ENCODE results near the gene LDLRAD3.

LDLRAD3 gene

GRCh38 chr11:36141956-36142355, 198.1 kb downstream of the LDLRAD3 start:
- DNase-seq = no peak

DNA sequence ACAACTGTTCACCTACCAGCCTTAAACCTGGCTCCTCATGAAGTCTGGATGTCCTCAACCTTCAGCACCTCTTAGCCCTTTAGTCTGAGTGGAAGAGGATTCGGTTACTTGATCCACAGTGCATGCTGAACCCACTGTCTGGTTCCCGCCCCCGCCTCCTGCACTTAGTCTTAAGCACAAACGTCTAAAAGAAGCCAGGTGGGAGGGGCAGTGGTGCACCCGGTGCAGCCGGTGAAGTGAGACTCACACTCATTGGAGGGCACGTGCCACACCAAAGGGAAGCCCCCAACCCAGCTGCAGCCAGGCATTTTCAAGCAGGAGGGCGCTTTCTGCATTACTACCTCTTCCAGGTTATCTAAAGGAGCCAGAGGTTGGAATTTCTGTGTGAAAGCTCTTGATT, 198.6 kb downstream of the LDLRAD3 start:
- DNase-seq = no peak

GRCh38 chr11:36142879-36143278, 199.0 kb downstream of the LDLRAD3 start:
- no peak for DNase-seq

GRCh38 chr11:36146437-36146836, 202.6 kb downstream of the LDLRAD3 start:
- no peak for DNase-seq

- no peak for DNase-seq
Measured at GRCh38 chr11:36147491-36147890, 203.6 kb downstream of the LDLRAD3 start.

DNA sequence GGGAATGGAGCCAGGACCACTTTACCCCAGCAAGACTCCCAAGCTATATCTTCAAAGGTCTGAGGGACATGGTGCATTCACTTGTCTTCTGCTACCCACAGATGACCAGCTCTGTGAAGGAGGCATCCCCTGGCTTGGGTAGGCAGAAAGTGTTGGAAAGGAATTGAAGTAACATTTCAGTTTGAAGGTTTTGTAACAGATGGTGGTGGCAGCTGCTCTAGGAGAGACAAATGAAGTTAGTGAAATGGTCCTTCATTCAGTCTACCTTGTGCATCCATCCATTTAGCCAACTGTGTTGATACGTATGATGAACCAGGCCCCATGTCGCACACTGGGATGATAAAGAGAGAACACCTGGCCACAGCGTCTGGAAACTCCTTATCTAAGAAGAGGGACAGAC, 204.8 kb downstream of the LDLRAD3 start:
- no peak for DNase-seq

GRCh38 chr11:36149538-36150242, 205.8 kb downstream of the LDLRAD3 start:
- DNase-seq = no peak

- DNase-seq = no peak
Measured at GRCh38 chr11:36150986-36151385, 207.1 kb downstream of the LDLRAD3 start.

DNA sequence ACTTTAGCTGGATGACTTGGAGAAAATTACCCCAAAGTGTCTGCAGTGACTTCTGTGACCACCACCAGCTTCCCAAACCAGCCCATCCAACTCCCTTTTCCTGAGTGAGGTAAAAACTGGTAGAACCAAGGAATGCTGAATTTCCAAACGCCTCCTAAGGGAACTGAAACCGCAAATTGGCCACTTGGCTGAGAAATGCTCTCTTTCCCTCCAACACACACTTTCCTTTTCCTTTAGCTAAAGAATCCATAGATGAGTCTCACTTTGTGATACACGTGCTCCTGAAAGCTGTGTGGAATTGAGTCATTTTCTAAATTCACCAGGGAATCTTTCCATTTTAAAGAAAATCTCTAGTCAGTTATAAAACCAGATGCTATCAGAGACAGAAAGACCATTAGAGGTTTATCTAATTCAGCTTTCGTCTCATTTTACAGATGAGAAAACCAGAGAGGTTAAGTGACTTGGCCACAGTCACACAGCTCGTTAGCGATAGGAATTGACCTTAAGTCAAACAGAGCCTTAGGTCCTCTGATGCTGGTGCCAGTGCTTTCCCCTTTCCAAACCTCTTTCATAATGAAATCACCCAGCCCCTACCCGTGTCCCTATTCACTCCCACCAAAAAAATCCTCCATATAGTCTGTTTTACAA, 208.2 kb downstream of the LDLRAD3 start:
- DNase-seq = no peak

DNA sequence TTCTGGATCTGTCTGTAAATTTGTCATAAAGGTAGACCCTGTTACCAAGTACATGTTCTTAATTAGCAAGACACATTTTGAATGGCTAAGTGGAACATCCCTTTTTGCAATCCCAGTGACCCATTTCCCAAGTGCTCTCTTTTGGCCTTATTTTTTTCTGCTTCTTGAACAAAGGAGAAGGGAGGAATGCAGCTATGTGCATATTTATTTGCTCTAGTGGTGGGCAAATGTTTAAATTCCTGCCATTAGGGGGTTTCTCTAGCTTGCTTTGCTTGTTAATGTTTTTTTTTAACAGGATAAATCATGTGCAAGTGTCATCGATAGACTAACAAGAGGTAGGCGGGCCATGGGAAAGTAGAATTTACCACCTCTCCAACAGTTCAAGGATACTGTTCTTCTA, 209.7 kb downstream of the LDLRAD3 start:
- no peak for DNase-seq

DNA sequence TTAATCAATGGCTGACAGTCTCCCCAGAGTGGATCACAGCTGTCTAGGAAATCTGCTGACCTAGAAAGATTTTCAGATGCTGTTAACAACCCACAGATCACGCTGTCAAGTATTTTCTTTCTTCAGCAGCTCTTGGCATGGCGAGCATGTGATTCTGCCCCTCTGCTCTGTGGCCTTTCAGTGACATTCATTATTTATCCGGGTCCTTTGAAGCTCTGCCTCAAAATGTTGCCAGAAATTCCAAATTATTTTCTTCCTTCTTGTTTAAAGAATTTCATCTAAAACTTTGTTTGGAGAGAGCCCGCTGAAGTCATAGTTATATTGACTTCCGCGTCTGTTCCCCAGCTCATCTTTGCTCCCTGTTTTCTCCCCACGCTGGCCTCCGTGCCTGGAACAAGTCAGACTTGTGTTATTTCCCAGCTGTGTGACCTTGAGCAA, 211.3 kb downstream of the LDLRAD3 start:
- no peak for DNase-seq

GRCh38 chr11:36155770-36156160, 211.9 kb downstream of the LDLRAD3 start:
- DNase-seq = no peak

DNA sequence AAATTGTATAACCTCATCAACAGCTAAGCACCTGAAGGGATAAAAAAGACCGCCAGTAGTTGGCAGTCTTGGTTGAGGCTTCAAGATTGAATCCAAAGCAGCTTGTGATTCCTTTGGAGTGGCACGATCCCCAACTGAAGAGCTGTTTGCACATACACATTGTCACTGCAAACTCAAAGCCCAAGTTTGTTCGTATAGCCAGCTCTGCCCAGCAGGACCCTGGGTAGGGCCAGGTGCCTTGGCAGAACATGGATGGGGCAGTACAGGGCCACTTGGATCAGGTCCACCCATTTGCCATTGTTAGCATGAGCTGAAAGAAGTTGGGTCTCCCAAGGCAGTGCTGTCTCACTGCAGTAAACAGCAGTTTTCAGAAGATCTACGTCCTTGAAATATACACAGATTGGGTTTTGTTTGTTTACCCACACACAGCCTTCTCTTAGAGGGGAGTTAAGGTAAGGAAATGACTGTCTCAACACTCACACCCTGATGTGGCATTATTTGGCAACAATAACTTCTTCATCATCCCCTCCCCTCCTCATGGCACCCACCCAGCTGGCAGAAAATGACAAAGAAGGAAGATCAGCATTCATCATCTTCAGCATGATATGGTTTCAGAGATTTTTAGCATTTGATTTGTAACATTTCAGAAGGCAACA, 212.4 kb downstream of the LDLRAD3 start:
- no peak for DNase-seq

DNA sequence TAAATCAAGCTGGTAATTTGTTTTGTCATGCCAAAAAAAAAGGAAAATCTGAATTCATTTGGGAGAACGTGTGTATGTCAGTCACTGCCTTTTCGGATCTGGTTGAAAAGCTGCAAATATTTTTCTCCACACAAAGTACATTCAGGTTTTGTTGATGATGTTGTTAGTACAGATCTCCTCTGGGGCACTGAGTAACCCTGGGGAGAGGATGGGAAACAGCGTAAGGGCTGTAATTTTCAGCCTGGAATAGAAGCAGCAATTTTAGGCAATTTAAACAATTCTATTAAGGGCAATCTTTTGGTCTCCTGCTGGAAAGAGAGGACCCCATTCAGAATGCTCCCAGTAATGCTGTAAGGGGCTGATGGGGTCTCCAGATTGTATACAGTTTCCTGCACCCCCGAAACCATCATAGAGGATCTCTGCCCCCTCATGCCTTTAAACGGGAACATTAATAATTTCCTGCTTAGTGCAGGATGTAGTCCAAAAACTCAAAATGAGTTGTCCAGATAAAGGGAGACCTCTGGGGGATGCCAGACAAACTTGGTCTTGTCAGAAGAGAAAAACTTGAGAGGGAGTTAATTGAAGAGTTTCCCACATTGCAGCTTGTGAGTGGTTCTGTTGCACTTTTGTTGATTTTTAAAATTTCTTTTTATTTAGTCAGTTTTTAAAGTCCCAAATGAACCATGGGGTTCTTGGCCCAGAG, 213.1 kb downstream of the LDLRAD3 start:
- DNase-seq = no peak

DNA sequence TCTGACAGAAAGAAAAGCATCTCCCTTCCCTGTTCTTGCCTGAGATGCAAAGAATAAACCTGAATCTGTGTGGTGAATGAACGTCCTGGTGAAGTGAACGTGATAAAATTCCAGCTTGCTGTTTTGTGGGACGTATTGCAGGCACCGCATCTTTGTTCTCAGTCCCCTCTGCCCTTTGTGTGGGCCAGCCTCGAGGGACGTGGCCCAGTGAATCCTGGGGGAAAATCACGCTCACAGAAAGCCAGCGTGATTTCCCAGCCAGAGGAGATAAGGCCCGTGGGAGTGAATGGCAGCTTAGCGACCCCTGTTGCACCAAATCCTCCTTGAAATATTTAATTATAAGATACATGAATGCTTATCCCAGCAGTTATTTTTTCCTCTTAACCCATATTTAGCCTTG, 216.2 kb downstream of the LDLRAD3 start:
- no peak for DNase-seq

DNA sequence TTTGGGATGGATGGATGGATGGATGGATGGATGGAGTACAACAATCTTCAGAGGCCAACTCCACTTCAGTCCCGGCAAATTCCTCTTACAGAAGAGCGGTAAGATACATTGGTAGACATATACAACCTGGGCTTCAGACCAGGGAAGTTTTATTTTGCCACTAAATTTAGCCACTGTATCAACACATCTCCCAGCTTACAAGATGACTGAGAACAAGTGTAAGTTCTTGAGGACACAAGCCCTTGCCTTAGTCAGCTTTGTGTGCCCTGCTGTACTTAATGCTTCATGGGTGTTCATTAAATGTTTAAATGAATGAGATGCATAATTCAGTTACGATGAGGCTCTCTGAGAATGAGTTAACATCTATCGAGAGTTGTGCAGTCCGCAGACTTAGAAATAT, 217.7 kb downstream of the LDLRAD3 start:
- no peak for DNase-seq

DNA sequence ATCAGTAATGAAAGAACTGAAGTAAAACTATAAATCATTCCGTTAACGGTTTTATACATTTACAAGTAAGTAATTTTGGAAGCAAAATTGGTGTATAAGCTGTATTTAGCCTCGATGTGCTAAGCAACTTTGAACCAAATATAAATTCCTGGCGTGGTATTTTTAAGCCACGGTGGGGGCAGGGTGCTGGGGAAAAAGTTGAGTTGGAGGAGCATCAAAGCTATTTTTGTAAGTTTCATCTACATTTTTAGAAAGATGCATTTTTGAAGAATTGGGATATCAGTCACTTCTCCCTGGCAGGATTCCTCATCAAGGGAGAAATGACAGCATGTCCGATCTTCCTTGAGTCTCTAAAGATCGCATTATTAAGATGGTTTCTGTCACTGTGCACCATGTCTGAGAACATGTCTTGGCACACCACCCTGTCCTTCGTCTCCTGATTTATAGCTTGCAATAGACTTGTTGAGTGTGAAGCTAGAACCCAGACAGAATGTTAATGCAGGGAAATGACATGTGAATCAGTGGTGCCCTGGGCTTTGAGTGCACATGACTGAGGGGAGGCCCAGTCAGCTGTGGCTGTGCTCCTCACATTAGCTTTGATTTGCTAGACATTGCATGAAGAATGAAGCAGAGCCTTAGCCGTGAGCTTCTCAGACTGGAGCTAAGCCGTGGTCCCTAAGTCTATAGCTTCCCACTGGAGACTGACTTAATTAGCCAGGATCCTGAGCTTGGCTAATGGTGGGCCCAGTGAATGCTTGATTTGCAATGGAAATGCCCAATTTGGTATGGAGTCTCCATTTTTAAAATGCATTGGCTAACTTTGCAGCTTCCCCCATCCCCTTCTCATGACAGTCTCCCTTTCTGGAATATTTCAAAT, 218.4 kb downstream of the LDLRAD3 start:
- no peak for DNase-seq

- no peak for DNase-seq
Measured at GRCh38 chr11:36162883-36163434, 219.1 kb downstream of the LDLRAD3 start.

GRCh38 chr11:36164506-36165250, 220.8 kb downstream of the LDLRAD3 start:
- DNase-seq = no peak

DNA sequence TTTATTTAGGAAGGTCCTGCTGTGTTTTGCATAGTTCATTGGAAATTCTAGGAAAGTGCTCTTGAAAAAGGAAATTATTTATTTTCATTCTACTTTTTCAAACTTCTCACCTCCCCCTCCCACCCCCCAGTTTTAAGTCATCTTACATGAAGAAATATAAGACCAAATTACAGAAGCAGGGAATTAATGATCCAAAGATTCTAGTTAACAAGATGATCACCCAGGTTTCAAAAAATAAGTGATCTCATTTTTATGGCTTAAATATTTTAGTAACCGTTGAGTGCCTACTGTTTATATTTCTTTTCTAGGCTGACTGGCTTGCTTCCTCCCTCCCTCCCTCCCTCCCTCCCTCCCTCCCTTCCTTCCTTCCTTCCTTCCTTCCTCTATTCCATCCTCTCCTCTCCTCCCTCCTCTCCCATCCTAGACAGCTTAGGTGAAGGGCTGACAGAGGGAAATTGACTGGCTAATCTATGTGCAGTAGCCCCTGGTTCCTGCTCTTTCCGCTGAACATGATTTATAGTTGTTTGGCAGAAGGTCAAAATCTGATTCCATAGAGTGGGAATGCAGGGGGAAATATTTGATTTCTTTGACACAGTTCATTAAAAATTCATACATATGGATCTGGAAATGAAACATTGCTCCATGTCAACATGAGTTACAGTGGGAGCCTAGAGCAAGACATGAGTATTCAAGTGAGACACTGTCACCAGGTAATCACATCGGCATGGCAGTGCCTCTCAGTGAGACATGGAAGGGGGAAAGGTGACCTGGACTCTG, 221.9 kb downstream of the LDLRAD3 start:
- DNase-seq = no peak

DNA sequence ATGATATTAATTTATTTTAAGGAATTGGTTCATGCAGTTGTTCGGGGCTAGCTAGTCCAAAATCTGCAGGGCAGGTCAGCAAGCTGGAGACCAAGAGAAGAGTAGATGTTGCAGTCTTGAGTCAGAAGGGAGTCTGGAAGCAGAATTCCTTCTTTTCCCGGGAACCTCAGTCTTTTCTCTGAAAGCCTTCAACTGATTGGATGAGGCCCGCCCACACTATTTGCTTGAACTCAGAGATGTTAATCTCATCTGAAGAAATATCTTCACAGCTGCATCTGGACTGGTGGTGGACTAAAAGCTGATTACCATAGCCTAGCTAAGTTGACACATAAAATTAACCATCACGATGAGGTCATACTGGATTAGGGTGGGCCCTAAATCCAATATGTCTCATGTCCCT, 223.2 kb downstream of the LDLRAD3 start:
- no peak for DNase-seq
